Hepatocyte (in vitro differentiated cells): Measurements from ENCODE around the gene GCLC.

ENCODE experiments used
- CTCF ChIP-seq: fragments of 200-600 bp; sonication (generic); IDR thresholded peaks from 2 replicates; pipeline ENCODE4 v1.5.1; 2016; ENCODE audit warnings: antibody characterized with exemption, mild to moderate bottlenecking; ENCODE audit not compliant: poor library complexity
- EZH2 ChIP-seq: fragments of 200-600 bp; sonication (generic); IDR thresholded peaks from 2 replicates; pipeline ENCODE4 v1.6.1; 2016; ENCODE audit warnings: antibody characterized with exemption, mild to moderate bottlenecking, borderline replicate concordance

DNA sequence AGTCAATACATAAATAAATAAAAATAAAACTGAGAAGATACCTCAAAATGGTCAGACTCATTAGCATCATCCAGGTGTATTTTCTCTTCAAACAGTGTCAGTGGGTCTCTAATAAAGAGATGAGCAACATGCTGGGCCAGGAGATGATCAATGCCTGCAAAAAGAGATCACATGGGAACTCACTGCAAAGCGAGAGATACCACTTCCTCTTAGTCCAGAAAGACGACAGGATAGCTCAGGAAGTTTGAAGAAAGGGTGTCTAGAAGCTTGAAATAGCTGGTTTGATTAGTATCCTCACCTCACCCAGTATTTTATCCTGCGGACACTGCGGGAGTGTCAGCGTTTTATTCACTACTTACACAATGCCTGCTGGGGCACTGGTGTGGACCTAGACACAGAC, 38.0 kb downstream of the GCLC start:
- no peak for TF ChIP-seq CTCF
- TF ChIP-seq EZH2: no peak
